ENCODE measurements around the gene SPSB2.
"Not testable (repeated sequence)": the region's sequence is repeated elsewhere in the genome, so short reads cannot be mapped to it uniquely, and the experiment has no call there.

DNA sequence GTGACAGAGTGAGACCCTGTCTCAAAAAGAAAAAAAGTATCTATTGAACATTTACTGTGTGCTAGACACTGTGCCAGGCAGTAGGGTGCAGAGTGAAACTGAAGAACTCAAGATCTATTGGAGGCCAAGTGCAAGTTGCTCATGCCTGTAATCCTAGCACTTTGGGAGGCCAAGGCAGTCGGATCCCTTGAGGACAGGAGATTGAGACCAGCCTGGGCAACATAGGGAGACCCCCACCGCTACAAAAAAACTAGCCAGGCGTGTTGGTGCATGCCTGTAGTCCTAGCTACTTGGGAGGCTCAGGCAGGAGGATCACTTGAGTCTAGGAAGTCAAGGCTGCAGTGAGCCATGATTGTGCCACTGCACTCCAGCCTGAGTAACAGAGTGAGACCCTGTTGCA, 19.6 kb upstream of the SPSB2 start:
- not testable (repeated sequence) for TF ChIP-seq CTCF (conservative IDR thresholded peaks at IDR 0.05; ENCODE audit: low read depth, low read length); EZH2 (IDR thresholded peaks at IDR 0.05; ENCODE audit: borderline replicate concordance, low read depth, low read length, poor library complexity, severe bottlenecking)
